Ovary (tissue), 3 donors: ENCODE data around the gene TSPEAR.

Source experiments
- CTCF ChIP-seq, 3 donors: fragments of 450-650 bp in 2 of 3; fragments of 200-600 bp in 1 of 3; IDR thresholded peaks; one replicate each; pipeline versions ENCODE4 v1.5.1 to v1.8.0; 2016 to 2022; ENCODE audit warnings: antibody characterized with exemption in 3 of 3, mild to moderate bottlenecking in 1 of 3
- EP300 ChIP-seq: sonication (generic); formaldehyde crosslinking; IDR thresholded peaks from one replicate; pipeline ENCODE4 v1.6.1; 2017; ENCODE audit warnings: antibody characterized with exemption
- POLR2A ChIP-seq: fragments of 450-650 bp; IDR thresholded peaks from one replicate; pipeline ENCODE4 v1.6.1; 2017; ENCODE audit warnings: antibody characterized with exemption, mild to moderate bottlenecking, moderate library complexity
- donor health status: DM: no; HTN: no; CAD: no.

GRCh38 chr21:44711327-44712202 is at the start of gene TSPEAR:
- TF ChIP-seq CTCF (IDR thresholded peaks at IDR 0.05) (no peak), POLR2A (no peak), EP300 (no peak)
